Thoracic aorta (tissue), 2 donors: ENCODE data around the gene ACTR3C. TPM values are rescaled to one million over a fixed set of nuclear protein-coding genes. Genes with fewer than 3 reads are reported as not detected.

Experiments
- ATAC-seq: fragments of 150-250 bp; one replicate; pipeline ENCODE4 v1.8.0; 2017; ENCODE audit warnings: low read depth; ENCODE audit not compliant: insufficient number of reproducible peaks, low FRiP score
- DNase-seq: peaks from one replicate; pipeline ENCODE4 v3.0.0-alpha.2; 2020; ENCODE audit warnings: low spot score
- H3K27ac ChIP-seq, 2 donors: fragments of 200-600 bp; sonication (generic); 1 replicate in 1 of 2; 2 replicates in 1 of 2; pipeline ENCODE4 v1.5.1; 2016; ENCODE audit warnings: mild to moderate bottlenecking in 2 of 2, moderate library complexity in 2 of 2
- H3K27me3 ChIP-seq: fragments of 200-600 bp; sonication (generic); replicated peaks from 2 replicates; pipeline ENCODE4 v1.6.0; 2016; ENCODE audit warnings: mild to moderate bottlenecking; ENCODE audit not compliant: insufficient read depth
- H3K36me3 ChIP-seq: fragments of 200-600 bp; sonication (generic); one replicate; pipeline ENCODE4 v1.5.1; 2016
- H3K4me1 ChIP-seq, 2 donors: fragments of 200-600 bp; sonication (generic); 1 replicate in 1 of 2; 2 replicates in 1 of 2; pipeline versions ENCODE4 v1.5.1 to v1.6.0; 2016; ENCODE audit warnings: low read depth in 2 of 2, mild to moderate bottlenecking in 1 of 2; ENCODE audit not compliant: control insufficient read depth in 1 of 2
- H3K4me3 ChIP-seq: fragments of 200-600 bp; sonication (generic); 2 replicates; pipeline ENCODE4 v1.5.1; 2016; ENCODE audit warnings: mild to moderate bottlenecking
- H3K9me3 ChIP-seq: fragments of 200-600 bp; sonication (generic); 2 replicates; pipeline ENCODE4 v1.5.1; 2016
- total RNA-seq, 2 donors: library from RNA; depleted of rRNA; stranded (reverse); fragments of >200 nt; gene quantifications; one replicate each; pipeline versions ENCODE4 v1.1.0 to v1.2.3, GENCODE V29; 2016
- TF ChIP-seq, protein P1 (sequence below): fragments of 200-600 bp; sonication (generic); IDR thresholded peaks from one replicate; pipeline ENCODE4 v1.5.1; 2019; ENCODE audit warnings: antibody characterized with exemption

The ACTR3C gene
- total RNA-seq, 2 donors from 2014 or later: 0.14 to 6.4 TPM

DNA sequence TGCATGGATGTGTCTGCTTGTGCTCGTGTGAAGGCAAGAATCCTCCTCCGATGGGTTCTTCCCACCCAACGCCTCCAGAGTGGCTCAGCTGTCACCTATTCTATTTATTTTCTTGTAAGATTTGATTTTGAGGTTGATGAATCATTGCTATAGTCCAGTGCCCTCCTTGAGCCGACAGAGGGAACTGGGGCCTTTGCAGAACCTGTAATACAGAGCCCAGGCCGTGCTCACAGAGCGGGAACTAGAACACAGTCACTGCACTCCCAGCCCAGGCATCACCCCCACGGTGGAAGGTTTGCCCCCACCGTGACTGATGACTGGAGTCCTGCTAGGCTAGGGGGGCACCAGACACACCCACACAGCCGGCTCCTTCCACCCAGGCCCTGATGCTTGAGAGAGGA is 16.1 kb upstream of the ACTR3C start:
- DNase-seq (no peak), ATAC-seq (no peak)
- no peaks in the 10 kb centered on the region for H3K36me3 ChIP-seq
- TF ChIP-seq, protein P1, sequence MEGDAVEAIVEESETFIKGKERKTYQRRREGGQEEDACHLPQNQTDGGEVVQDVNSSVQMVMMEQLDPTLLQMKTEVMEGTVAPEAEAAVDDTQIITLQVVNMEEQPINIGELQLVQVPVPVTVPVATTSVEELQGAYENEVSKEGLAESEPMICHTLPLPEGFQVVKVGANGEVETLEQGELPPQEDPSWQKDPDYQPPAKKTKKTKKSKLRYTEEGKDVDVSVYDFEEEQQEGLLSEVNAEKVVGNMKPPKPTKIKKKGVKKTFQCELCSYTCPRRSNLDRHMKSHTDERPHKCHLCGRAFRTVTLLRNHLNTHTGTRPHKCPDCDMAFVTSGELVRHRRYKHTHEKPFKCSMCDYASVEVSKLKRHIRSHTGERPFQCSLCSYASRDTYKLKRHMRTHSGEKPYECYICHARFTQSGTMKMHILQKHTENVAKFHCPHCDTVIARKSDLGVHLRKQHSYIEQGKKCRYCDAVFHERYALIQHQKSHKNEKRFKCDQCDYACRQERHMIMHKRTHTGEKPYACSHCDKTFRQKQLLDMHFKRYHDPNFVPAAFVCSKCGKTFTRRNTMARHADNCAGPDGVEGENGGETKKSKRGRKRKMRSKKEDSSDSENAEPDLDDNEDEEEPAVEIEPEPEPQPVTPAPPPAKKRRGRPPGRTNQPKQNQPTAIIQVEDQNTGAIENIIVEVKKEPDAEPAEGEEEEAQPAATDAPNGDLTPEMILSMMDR: no peak
- no peak overlapping the region for H3K27ac ChIP-seq
- H3K9me3 ChIP-seq: no peaks in the 10 kb centered on the region
- H3K27me3 ChIP-seq: no peaks in the 10 kb centered on the region
- H3K4me1 ChIP-seq: peaks cover 0 to 27% of the 10 kb centered on the region in 2 donors
- H3K4me3 ChIP-seq: no peak overlapping the region

DNA sequence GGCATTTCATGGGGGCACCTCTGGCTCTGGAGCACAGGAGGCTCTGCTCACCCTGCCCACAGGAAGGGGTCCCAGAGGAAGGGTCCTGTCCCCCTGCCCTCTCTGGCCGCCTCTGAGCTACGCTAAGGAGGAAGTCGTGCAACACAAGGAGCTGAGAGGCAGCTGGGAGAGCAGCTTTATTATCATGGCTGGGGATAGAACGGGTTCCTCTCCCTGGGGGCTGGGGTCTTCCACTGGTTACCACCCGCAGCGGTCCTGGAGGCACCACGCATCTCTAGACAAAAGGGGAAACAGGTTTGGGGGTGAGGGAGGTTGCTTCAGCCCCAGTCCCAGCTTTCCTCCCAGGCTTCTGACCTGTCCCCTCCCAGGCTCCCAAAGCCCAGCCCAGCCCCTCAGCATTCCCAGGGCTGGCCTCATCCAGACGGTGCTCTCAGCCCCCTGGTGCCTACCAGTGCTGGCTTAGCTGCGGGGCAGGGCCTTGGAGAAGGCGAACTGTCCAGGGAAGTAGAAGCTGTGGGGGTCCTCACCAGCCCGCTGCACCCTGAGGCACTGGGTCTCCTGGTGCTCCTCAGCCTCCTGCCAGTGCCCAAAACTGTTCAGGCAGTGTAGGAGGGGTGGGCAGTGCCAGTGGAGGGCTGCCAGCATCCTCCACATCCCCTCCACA is 15.0 kb upstream of the ACTR3C start:
- H3K4me1 ChIP-seq: peaks cover 0 to 27% of the 10 kb centered on the region in 2 donors

DNA sequence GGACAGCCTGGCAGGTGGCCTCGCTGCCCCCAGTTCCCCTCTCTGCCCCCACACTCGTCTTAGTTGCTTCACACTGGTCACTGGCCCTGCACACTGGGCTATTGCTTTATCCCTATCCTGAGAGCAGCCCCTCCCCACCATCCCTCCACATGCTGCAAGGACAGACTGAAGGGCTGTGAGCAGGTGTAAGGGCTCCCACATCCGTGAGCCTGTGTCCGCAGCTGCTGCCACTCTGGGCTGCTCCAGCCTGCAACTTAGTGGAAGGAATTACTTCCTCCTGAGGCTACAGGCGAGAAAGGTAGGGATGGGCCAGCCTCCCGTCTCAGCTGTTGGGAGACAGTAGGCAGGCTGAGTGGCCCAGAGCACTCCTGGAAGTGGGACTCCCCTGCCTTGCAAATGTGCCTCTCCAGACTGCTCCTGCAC is 14.3 kb upstream of the ACTR3C start:
- no peaks in the 10 kb centered on the region for H3K9me3 ChIP-seq
- no peak overlapping the region for H3K27ac ChIP-seq
- H3K4me1 ChIP-seq: peaks cover 0 to 27% of the 10 kb centered on the region in 2 donors
- DNase-seq (no peak), ATAC-seq (no peak)
- H3K36me3 ChIP-seq: no peaks in the 10 kb centered on the region
- H3K4me3 ChIP-seq: no peak overlapping the region
- TF ChIP-seq, protein P1: no peak
- H3K27me3 ChIP-seq: no peaks in the 10 kb centered on the region

More for the DNA sequence above, 15.0 kb upstream of the ACTR3C start:
- DNase-seq: no peak
- no peaks in the 10 kb centered on the region for H3K27me3 ChIP-seq
- no peaks in the 10 kb centered on the region for H3K9me3 ChIP-seq
- TF ChIP-seq, protein P1: no peak
- H3K4me3 ChIP-seq: no peak overlapping the region
- ATAC-seq: no peak
- H3K36me3 ChIP-seq: no peaks in the 10 kb centered on the region
- no peak overlapping the region for H3K27ac ChIP-seq

DNA sequence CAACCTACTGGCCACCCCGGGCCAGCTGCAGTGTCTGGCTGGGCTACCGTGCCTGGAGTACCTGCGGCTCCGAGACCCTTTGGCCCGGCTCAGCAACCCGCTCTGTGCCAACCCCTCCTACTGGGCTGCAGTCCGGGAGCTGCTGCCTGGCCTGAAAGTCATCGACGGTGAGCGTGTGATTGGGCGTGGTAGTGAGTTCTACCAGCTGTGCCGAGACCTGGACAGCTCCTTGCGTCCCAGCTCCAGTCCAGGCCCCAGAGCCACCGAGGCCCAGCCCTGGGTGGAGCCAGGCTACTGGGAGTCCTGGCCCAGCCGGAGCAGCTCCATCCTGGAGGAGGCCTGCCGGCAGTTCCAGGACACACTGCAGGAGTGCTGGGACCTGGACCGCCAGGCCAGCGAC is 13.8 kb upstream of the ACTR3C start:
- Histone ChIP-seq H3K27me3 (no peaks in the 10 kb centered on the region), H3K4me1 (peaks cover 0 to 27% of the 10 kb centered on the region in 2 donors), H3K9me3 (no peaks in the 10 kb centered on the region), H3K27ac (no peak overlapping the region), H3K4me3 (no peak overlapping the region), H3K36me3 (no peaks in the 10 kb centered on the region)
- ATAC-seq (no peak), DNase-seq (no peak)
- TF ChIP-seq, protein P1: no peak

DNA sequence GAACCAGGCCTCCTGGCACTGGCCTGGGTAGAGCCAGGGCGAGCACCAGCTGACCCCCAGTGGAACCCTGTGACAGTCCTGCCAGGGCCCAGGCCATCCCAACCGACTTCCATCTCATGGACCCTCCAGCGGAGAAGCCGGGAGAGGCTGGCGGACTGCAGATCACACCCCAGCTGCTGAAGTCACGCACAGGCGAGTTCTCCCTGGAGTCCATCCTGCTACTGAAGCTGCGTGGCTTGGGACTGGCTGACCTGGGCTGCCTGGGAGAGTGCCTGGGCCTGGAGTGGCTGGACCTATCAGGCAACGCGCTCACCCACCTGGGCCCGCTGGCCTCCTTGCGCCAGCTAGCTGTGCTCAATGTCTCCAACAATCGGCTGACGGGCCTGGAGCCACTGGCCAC is 13.4 kb upstream of the ACTR3C start:
- no peaks in the 10 kb centered on the region for H3K27me3 ChIP-seq
- ATAC-seq (no peak), DNase-seq (no peak)
- H3K4me1 ChIP-seq: peaks cover 0 to 23% of the 10 kb centered on the region in 2 donors
- H3K27ac ChIP-seq: no peak overlapping the region
- TF ChIP-seq, protein P1: no peak
- no peaks in the 10 kb centered on the region for H3K36me3 ChIP-seq
- no peak overlapping the region for H3K4me3 ChIP-seq
- no peaks in the 10 kb centered on the region for H3K9me3 ChIP-seq
